ENCODE data around the gene ADAMTS17. TPM values are rescaled to one million over a fixed set of nuclear protein-coding genes. Genes with fewer than 3 reads are reported as not detected.

The ADAMTS17 gene
- total and polyA plus RNA-seq, 4 donors = 0.28 to 46.9 (median 9.1) TPM

DNA sequence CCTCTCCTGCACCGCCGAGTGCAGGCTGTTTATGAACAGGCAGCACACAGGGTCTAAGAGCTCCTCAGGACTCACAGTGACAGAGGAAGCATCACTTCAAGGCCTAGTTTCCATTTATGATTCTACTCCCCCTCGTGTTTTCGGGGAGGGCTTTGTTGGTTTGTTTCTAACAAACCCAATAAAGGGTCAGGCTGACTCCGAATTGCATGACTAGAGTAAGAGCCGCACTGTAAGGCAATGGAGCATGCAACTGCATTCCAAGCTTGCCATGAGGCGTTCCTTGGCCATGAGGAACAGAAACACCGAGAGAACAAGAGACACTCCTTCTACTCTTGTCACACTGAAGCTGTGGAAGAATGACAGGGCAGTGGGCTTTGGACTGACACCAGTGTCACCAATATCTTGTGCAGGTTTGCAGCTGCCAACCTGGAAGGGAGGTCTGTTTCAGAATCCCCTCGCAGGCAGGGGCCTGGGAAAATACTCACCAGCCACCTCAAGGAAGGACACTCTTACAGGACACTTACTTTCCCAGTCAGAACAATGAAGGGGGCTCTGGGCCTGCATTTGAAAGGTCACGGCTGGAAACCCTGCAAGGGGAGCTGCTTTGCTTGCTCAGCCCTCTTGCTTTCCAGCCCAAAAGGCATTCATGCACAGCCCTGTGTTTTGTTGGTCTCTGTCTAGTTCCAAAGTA, 96.8 kb downstream of the ADAMTS17 start (continued):
- TF ChIP-seq, protein P1, sequence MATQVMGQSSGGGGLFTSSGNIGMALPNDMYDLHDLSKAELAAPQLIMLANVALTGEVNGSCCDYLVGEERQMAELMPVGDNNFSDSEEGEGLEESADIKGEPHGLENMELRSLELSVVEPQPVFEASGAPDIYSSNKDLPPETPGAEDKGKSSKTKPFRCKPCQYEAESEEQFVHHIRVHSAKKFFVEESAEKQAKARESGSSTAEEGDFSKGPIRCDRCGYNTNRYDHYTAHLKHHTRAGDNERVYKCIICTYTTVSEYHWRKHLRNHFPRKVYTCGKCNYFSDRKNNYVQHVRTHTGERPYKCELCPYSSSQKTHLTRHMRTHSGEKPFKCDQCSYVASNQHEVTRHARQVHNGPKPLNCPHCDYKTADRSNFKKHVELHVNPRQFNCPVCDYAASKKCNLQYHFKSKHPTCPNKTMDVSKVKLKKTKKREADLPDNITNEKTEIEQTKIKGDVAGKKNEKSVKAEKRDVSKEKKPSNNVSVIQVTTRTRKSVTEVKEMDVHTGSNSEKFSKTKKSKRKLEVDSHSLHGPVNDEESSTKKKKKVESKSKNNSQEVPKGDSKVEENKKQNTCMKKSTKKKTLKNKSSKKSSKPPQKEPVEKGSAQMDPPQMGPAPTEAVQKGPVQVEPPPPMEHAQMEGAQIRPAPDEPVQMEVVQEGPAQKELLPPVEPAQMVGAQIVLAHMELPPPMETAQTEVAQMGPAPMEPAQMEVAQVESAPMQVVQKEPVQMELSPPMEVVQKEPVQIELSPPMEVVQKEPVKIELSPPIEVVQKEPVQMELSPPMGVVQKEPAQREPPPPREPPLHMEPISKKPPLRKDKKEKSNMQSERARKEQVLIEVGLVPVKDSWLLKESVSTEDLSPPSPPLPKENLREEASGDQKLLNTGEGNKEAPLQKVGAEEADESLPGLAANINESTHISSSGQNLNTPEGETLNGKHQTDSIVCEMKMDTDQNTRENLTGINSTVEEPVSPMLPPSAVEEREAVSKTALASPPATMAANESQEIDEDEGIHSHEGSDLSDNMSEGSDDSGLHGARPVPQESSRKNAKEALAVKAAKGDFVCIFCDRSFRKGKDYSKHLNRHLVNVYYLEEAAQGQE (IDR thresholded peaks at IDR 0.05) = no peak
- TF ChIP-seq TAF1 (conservative IDR thresholded peaks at IDR 0.05) (no peak), HNF4G (IDR thresholded peaks at IDR 0.05) (no peak)

DNA sequence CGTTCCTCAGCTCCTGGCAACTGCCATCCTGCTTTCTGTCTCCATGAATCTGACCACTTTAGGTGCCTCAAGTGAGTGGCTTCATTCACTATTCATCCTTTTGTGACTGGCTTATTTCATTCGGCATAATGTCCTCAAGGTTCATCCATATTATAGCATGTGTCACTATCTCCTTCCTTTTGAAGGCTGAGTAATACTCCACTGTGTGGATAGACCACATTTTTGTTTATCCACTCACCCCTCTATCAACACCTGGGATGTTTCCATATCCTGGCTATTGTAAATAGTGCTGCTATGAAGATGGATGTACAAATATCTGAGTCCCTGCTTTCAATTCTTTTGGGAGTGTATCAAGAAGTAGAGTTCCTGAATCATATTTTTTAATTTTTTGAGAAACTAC, 98.8 kb downstream of the ADAMTS17 start:
- DNase-seq (ENCODE audit: low spot score) = no peak
- Histone ChIP-seq H3K4me3 (ENCODE audit: low read depth in 1 of 3, low read length in 3 of 3) (no peak overlapping the region), H3K36me3 (ENCODE audit: control insufficient read depth in 4 of 4, insufficient read depth in 3 of 4, low read depth in 1 of 4, low read length in 3 of 4) (peaks cover 0 to 2% (median 0%) of the 10 kb centered on the region in 4 donors), H3K9me3 (ENCODE audit: control insufficient read depth in 4 of 4, low read length in 3 of 4) (no peaks in the 10 kb centered on the region), H3K27me3 (ENCODE audit: control insufficient read depth in 4 of 4, insufficient read depth in 4 of 4, low read length in 3 of 4) (no peaks in the 10 kb centered on the region), H3K9ac (ENCODE audit: low read depth in 1 of 2, low read length in 2 of 2) (no peak overlapping the region), H3K27ac (ENCODE audit: low read depth in 1 of 2, low read length in 2 of 2) (no peak overlapping the region), H3K4me1 (ENCODE audit: control insufficient read depth in 4 of 4, insufficient read depth in 4 of 4, low read length in 3 of 4) (peaks cover 5 to 36% (median 32%) of the 10 kb centered on the region in 4 donors)
- WGBS = 93% methylated on average over 2 of the region's 2 CpGs
- TF ChIP-seq SP1 (IDR thresholded peaks at IDR 0.05) (no peak), YY1 (IDR thresholded peaks at IDR 0.05) (no peak), GABPA (IDR thresholded peaks at IDR 0.05 in 1 of 2, conservative IDR thresholded peaks at IDR 0.05 in 1 of 2) (no peak), EGR1 (IDR thresholded peaks at IDR 0.05; ENCODE audit: low read depth in 2 of 2) (no peak), JUND (IDR thresholded peaks at IDR 0.05) (no peak), NR2F2 (IDR thresholded peaks at IDR 0.05) (no peak), FOXA2 (IDR thresholded peaks at IDR 0.05) (no peak), HNF4G (IDR thresholded peaks at IDR 0.05) (no peak), RAD21 (IDR thresholded peaks at IDR 0.05) (no peak), FOXA1 (IDR thresholded peaks at IDR 0.05) (no peak)
- TF ChIP-seq, protein P1 (IDR thresholded peaks at IDR 0.05) = no peak
- TF ChIP-seq, protein P2, sequence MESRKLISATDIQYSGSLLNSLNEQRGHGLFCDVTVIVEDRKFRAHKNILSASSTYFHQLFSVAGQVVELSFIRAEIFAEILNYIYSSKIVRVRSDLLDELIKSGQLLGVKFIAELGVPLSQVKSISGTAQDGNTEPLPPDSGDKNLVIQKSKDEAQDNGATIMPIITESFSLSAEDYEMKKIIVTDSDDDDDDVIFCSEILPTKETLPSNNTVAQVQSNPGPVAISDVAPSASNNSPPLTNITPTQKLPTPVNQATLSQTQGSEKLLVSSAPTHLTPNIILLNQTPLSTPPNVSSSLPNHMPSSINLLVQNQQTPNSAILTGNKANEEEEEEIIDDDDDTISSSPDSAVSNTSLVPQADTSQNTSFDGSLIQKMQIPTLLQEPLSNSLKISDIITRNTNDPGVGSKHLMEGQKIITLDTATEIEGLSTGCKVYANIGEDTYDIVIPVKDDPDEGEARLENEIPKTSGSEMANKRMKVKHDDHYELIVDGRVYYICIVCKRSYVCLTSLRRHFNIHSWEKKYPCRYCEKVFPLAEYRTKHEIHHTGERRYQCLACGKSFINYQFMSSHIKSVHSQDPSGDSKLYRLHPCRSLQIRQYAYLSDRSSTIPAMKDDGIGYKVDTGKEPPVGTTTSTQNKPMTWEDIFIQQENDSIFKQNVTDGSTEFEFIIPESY (IDR thresholded peaks at IDR 0.05) = no peak
- TF ChIP-seq, protein P3, sequence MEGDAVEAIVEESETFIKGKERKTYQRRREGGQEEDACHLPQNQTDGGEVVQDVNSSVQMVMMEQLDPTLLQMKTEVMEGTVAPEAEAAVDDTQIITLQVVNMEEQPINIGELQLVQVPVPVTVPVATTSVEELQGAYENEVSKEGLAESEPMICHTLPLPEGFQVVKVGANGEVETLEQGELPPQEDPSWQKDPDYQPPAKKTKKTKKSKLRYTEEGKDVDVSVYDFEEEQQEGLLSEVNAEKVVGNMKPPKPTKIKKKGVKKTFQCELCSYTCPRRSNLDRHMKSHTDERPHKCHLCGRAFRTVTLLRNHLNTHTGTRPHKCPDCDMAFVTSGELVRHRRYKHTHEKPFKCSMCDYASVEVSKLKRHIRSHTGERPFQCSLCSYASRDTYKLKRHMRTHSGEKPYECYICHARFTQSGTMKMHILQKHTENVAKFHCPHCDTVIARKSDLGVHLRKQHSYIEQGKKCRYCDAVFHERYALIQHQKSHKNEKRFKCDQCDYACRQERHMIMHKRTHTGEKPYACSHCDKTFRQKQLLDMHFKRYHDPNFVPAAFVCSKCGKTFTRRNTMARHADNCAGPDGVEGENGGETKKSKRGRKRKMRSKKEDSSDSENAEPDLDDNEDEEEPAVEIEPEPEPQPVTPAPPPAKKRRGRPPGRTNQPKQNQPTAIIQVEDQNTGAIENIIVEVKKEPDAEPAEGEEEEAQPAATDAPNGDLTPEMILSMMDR (IDR thresholded peaks at IDR 0.05; ENCODE audit: low read depth, low read length, missing input control) = no peak
